ENCODE results near the gene OSBPL1A.

Gene OSBPL1A

GRCh38 chr18:24126155-24126961 is 271.3 kb downstream of the OSBPL1A start:
- DNase-seq (ENCODE audit: low read depth), result peak; percentile 65
- no peak for TF ChIP-seq CTCF (conservative IDR thresholded peaks at IDR 0.05; ENCODE audit: low read length)
- H3K4me3 ChIP-seq (ENCODE audit: low read length), result no peak overlapping the region

GRCh38 chr18:24121625-24122024 is 276.0 kb downstream of the OSBPL1A start:
- no peak for TF ChIP-seq CTCF (conservative IDR thresholded peaks at IDR 0.05; ENCODE audit: low read length)
- H3K4me3 ChIP-seq (ENCODE audit: low read length), result no peak overlapping the region
- DNase-seq (ENCODE audit: low read depth), result peak; percentile 11

GRCh38 chr18:24120676-24121075 is 276.9 kb downstream of the OSBPL1A start:
- no peak for DNase-seq (ENCODE audit: low read depth)
- H3K4me3 ChIP-seq (ENCODE audit: low read length), result no peak overlapping the region
- TF ChIP-seq CTCF (conservative IDR thresholded peaks at IDR 0.05; ENCODE audit: low read length), result no peak

- H3K4me3 ChIP-seq (ENCODE audit: low read length), result no peak overlapping the region
- peak; percentile 84 for TF ChIP-seq CTCF (conservative IDR thresholded peaks at IDR 0.05; ENCODE audit: low read length)
- DNase-seq (ENCODE audit: low read depth), result peak; percentile 61
These were observed 278.7 kb downstream of the OSBPL1A start for GRCh38 chr18:24118750-24119577.

- DNase-seq (ENCODE audit: low read depth), result no peak
- H3K4me3 ChIP-seq (ENCODE audit: low read length), result no peak overlapping the region
- TF ChIP-seq CTCF (conservative IDR thresholded peaks at IDR 0.05; ENCODE audit: low read length), result no peak
These were observed 282.0 kb downstream of the OSBPL1A start for GRCh38 chr18:24115628-24116027.

GRCh38 chr18:24114924-24115549 is 282.6 kb downstream of the OSBPL1A start:
- no peak overlapping the region for H3K4me3 ChIP-seq (ENCODE audit: low read length)
- DNase-seq (ENCODE audit: low read depth), result no peak
- no peak for TF ChIP-seq CTCF (conservative IDR thresholded peaks at IDR 0.05; ENCODE audit: low read length)

All from AG10803 (cell line).